22Rv1 (cell line): Measurements from ENCODE around the gene ACSM2B.
"Not testable (repeated sequence)": the region's sequence is repeated elsewhere in the genome, so short reads cannot be mapped to it uniquely, and the experiment has no call there.

Experiments
- H3K27ac ChIP-seq: fragments of 450-650 bp; 2 replicates; pipeline ENCODE4 v1.5.1; 2017
- CTCF ChIP-seq: fragments of 450-650 bp; IDR thresholded peaks from 2 replicates; pipeline ENCODE4 v1.5.1; 2017; ENCODE audit warnings: mild to moderate bottlenecking
- ZFX ChIP-seq: fragments of 450-650 bp; IDR thresholded peaks from 2 replicates; pipeline ENCODE4 v1.6.1; 2017; ENCODE audit warnings: antibody characterized with exemption, borderline replicate concordance

ACSM2B gene

GRCh38 chr16:20568404-20568803, 7.8 kb downstream of the ACSM2B start:
- H3K27ac ChIP-seq, result no peak overlapping the region
- TF ChIP-seq CTCF (no peak), ZFX (no peak)

GRCh38 chr16:20566864-20567263, 9.3 kb downstream of the ACSM2B start:
- TF ChIP-seq CTCF, result no peak
- no peak for TF ChIP-seq ZFX
- H3K27ac ChIP-seq, result no peak overlapping the region

GRCh38 chr16:20565334-20565733, 10.8 kb downstream of the ACSM2B start:
- not testable (repeated sequence) for H3K27ac ChIP-seq

- H3K27ac ChIP-seq, result not testable (repeated sequence)
Observed at GRCh38 chr16:20564218-20564617, 11.9 kb downstream of the ACSM2B start.

- H3K27ac ChIP-seq, result not testable (repeated sequence)
Observed at GRCh38 chr16:20555628-20556027, 20.5 kb downstream of the ACSM2B start.

GRCh38 chr16:20554689-20555088, 21.5 kb downstream of the ACSM2B start:
- not testable (repeated sequence) for H3K27ac ChIP-seq

GRCh38 chr16:20553493-20553892, 22.7 kb downstream of the ACSM2B start:
- H3K27ac ChIP-seq, result not testable (repeated sequence)

- not testable (repeated sequence) for H3K27ac ChIP-seq
Observed at GRCh38 chr16:20546951-20547350, 29.2 kb downstream of the ACSM2B start.

- H3K27ac ChIP-seq, result not testable (repeated sequence)
Observed at GRCh38 chr16:20546278-20546853, 29.8 kb downstream of the ACSM2B start.

GRCh38 chr16:20540603-20541316, 35.4 kb downstream of the ACSM2B start:
- H3K27ac ChIP-seq, result not testable (repeated sequence)

GRCh38 chr16:20538687-20539086, 37.5 kb downstream of the ACSM2B start:
- no peak overlapping the region for H3K27ac ChIP-seq
- TF ChIP-seq ZFX, result no peak
- no peak for TF ChIP-seq CTCF

- no peak overlapping the region for H3K27ac ChIP-seq
- TF ChIP-seq CTCF (no peak), ZFX (no peak)
Observed at GRCh38 chr16:20538181-20538580, 38.0 kb downstream of the ACSM2B start.

GRCh38 chr16:20536669-20537068, 39.5 kb downstream of the ACSM2B start:
- not testable (repeated sequence) for H3K27ac ChIP-seq

GRCh38 chr16:20532284-20532792, 43.8 kb downstream of the ACSM2B start:
- H3K27ac ChIP-seq, result not testable (repeated sequence)

GRCh38 chr16:20531795-20532194, 44.4 kb downstream of the ACSM2B start:
- H3K27ac ChIP-seq, result not testable (repeated sequence)
